HS-5 (cell line): Measurements from ENCODE around the gene BIRC5.

Experiments used
- DNase-seq: peaks from one replicate; pipeline ENCODE4 v3.0.0-alpha.2; 2012; ENCODE audit warnings: low read depth

BIRC5 gene

DNA sequence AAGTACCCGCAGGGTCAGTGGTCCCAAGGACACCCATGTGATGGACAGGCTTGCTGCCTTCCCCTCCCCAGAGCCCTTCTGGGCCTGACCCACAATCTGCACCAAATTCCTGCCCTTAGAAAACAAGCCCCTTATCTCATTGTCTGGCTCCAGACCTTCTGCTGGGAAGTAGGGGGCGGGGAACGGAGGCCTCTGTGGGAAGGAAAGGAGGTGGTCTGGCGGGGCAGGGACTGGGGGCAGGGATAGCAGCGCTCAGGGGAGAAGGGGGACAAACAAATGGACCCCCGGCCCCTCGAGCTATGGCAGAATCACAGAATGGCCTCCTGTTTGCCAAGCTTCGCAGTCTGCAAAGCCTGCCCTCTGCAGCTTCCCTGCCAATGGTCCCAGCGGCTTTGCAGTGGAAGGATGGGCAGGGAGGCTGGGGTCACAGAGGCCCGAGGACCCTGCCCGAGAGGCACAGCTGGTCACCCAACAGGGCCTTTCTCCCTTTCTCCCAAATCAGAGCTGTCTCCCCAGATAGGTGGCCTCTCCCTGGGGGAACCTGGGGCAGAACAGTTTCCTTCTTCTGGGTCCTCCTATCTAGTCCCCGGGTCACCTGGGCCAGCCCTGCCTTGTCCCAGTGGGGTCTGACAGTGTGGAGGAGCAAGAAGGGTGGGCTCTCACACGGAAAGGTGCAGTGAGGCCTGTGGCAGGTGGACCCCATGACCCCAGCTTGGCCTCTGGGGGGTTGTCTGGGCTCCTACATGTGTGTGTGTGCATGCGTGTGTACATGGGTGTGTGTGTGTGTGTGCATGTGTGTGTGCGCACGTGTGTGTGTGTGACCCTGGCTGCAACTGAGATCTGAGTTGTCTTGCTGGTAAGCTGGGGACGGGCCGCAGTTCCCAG, 42.9 kb downstream of the BIRC5 start:
- DNase-seq, result no peak

DNA sequence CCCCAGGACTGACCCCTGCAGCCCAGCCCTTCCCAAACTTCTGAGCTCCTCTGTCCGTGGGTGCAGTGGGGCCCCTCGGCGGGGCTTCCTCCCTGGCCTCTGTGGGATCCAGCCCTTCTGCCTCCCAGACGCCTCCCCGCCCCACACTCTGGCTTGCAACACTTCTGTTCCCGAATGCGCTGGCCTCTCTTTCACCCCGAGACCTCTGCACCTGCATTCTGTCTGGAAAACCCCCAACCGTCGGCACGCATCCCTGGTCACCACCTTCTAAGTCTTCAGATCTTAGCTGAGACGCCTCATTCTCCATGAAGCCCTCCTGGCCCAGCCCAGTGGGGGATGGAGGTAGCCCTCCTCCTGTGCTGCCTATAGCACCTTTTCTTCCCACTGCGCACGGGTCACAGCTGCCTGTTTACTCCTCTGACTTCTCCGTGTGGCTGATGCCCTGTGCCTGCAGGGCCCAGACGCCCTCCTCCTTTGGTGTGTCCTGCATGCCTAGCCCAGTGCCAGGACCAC, 43.8 kb downstream of the BIRC5 start:
- DNase-seq, result no peak

DNA sequence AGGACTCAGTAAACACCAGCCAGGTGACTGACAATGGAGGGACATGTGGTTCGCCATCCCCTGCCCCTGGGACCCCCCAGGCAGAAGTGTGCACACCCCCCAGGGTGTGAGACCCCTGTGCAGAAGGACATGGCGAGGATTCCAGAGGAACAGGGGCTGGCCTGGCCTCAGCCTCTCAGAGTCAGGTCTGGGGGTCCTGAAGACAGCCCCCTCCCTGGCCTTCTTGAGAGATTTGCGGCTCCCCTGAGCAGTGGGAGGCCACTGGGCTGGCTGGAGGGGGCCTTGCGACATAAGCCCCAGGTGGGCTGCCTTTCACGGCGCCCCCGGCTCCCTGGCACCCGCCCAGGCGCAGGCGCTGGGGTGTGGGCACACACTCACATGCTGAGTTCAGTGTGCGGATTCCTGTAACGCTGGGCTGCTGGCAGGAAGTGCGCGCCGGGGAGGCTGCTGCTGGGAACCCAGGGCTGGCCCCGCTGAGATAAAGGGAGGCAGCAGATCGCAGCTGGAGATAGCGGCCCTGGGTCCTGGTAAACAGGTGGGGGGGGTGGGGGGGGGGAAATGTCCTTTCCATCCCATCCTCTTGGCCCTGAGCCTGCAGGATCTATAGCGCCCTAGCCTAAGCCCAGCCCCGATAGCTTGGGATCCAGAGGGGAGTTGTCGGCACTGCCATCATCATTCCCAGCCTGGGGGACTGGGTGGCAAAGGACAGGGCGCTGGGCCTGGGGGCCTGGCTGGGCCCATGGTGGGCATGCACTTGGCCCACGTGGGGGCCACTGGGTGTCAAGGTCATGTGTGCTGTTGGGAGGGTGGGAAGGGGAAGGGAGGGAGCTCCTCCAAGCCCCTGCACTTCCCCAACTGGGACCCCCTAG, 44.5 kb downstream of the BIRC5 start:
- DNase-seq, result no peak

DNA sequence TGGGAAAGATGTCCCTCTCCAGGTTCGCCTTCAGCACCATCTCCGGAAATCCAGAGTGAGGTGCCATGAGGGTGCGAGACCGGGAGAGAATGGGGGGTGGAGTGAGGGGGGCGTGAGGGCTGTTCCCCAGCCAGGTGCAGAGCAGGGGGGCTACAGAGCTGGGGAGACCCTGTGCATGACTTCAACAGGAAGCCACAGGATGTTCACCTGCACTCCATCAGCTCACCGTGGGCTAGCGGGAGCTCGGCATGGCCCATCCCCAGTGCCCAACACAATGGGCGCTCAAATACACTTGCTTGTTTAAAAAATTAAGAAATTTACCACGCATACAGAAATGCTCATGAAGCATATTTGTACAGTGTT, 45.1 kb downstream of the BIRC5 start:
- DNase-seq, result no peak

DNA sequence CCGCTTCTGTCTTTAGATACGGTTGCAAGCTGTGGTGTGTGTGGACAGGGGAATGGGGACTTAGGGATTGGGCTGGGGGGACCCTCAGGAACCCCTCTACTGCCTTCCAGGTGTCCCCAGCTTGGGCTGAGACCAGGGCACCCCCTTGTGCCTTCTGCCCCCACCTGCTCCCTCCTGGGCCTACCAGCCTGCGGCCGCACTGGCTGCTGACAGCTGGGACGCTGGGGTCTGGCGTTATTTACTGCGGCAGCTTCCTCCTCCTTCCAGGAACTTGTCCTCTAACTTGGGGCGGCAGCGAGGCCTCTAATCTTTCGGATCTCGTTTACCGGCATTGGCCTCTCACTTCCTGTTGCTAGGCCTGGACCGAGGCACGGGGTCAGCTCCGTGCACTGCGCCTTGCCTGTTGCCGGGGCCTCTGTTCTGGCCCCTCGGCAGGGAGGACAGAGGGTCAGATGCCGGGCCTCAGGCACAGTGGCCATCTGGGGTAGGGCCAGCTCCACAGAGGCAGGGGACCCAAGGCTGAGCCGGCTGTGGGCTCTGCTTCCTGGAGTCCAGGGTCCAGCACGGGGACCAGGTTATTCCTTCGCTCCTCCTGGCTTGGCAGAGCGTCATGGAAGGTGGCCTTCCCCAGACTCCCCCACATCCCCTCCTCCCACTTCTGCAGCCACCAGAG, 49.1 kb downstream of the BIRC5 start:
- no peak for DNase-seq

DNA sequence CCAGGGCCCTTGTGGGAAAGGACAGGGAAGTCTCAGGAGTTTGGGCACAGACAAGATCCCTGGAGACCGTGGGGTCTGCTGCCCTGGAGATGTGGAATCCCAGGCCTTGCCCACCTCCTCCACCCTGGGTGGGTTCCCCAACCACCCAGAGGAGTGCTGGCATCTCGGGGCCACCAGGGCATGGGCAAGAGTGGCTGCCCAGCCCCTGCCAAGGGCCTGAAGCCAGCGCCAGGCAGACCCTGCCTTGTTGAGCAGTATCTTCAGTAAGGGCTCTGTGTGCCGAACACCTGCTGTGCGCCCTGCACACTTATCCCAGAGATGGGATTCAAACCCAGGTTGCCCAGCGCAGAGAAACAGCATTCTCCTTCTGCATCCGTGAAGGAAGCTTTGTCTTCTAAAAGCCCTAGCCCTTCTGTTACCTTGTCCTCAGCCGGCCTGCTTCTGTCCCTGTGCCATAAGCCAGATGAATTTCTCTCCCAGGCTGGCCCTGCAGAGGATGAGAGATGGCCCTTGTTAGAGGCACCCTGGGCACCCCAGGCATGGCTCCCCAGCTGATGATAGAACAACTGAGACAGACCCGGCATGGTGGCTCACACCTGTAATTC, 49.8 kb downstream of the BIRC5 start:
- DNase-seq, result no peak

DNA sequence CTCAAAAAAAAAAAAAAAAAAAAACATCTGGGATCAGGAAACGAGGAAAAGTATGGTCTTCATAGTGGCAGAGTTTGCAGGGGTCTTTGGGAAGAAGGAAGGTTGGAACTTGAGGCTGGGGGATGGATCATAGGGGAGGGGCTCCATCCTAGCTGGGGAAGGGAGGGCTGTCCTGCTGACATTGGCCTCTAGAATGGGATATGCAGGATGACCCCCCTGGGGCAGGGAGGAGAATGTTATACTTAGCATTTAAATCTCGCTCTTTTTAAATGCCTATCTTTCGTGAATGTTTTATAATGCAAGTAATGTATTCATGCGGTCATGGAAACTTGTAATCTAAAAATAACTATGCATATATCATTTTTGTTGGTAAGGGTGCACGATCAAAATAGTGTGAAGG, 50.5 kb downstream of the BIRC5 start:
- DNase-seq, result no peak

DNA sequence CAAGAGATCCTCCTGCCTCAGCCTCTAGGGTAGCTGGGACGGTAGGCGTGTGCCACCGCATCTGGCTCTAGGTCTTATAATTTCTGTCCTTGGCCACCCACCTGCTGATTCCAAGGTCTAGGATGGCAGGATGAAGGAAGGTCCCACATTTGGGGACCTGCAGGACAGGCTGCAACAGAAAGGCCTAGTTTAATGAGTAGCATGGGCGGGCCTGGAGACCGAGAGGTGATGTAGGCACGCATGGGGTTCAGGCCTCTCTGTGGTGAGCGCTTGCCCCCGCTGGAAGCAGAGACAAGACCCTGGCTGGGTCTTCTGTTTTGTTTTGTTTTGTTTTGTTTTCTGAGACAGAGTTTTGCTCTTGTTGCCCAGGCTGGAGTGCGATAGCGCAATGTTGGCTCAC, 51.1 kb downstream of the BIRC5 start:
- no peak for DNase-seq

DNA sequence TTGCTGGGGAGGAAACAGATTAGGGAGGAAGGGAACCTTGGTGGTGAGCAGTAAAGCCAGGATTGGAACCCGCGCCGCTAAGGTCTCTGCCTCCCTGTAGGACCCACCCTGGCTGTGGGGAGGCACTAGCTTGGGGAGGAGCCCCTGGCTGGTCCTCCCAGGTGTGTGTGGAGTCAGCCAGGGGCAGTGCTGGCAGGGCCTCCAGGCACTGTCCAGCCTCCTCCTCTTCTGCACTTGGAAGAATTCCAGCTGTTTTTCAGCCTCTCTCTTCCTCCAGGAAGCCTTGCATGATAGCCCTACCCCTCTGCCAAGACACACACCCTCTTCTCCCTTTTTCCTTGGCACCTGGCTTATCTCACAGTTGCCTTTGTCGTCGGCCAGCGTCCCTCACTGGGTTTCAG, 52.2 kb downstream of the BIRC5 start:
- DNase-seq, result no peak

DNA sequence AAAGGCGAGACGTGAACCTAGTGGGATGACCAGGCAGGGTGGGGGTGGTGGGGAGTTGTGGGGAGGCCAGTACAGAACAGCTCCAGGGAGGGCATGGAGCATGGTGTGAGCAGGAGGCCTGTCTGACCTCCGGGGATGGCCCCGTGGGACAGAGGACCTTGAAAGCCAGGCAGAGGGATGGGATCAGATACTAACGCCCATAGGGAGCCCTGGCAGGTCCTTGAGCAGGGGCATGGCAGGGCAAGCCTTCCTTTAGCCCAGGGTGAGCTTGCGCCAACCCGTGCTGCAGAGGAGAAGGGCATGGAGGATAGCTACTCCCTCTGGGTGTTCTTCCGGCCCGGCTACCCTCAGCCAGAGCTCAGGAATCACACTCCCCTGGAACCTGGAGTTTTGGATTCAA, 52.7 kb downstream of the BIRC5 start:
- DNase-seq, result no peak

DNA sequence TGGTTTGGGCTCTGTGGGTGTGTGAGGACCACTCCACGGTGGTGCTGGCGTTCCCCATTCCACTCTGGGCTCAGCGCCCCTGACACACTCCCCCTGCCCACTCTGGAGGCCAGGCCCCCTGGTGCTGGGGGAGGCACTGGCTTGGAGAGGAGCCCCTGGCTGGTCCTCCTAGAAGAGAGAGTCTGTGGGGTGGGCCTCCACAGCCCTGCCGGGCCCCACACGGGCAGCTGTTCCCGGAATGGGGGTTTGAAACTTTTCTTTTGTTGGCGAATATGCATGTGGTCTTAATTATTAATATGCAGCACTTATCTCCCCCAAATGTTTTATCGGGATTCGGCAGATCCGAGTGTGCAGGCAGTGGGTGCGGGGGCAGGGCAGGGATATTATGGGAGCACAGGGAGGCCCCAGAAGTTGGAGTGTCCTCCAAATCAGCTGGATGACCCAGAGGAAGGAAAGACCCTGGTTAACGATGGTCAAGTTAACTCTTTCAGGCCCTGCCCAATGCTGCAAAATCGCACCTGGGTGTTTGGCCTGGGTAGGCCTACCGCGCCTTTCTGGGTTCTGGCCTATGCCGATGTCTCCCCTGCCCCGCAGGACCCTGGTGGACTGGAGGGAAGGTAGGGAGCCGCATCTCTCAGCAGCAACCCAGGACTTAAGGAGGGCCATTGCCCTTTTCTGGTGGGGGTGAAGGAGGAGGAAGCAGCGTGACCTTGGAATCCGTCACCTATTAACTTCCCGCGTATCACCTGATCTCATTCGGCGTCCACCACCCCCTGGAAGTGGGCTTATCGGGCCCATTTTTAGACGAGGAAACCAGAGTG, 53.4 kb downstream of the BIRC5 start:
- DNase-seq, result no peak

DNA sequence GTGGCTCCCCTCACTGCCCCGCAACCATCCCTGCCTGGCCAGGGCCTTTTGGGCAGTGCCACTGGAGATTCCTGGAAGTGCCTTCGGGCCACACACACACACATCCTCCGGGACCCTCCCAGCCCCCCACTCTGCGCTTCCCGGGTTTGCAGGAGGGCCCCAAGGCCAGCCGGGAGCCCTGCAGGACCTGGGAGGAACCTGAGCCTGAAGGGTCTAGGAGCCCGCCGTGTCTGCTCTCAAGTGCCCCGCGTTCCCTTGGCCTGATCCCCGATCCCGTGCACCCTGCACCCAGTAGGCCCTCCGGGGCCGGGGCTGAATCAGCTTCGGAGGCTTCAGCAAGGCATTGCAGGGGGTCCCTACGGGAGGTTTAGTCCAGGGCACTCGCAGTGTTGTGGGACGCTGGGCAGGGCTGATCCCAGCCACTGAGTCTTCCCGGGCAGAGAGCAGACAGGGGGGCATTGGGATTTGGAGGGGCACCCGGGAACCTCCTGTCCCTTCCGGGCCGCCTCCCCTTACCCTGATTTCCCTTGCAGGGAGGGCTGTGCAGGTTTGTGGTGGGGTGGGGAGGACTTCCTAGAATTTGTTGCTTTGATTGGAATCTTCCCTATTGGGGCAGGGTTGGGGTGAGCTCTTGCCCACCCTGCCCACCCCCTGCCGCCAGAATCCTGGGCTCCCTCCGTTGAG, 54.3 kb downstream of the BIRC5 start:
- no peak for DNase-seq

DNA sequence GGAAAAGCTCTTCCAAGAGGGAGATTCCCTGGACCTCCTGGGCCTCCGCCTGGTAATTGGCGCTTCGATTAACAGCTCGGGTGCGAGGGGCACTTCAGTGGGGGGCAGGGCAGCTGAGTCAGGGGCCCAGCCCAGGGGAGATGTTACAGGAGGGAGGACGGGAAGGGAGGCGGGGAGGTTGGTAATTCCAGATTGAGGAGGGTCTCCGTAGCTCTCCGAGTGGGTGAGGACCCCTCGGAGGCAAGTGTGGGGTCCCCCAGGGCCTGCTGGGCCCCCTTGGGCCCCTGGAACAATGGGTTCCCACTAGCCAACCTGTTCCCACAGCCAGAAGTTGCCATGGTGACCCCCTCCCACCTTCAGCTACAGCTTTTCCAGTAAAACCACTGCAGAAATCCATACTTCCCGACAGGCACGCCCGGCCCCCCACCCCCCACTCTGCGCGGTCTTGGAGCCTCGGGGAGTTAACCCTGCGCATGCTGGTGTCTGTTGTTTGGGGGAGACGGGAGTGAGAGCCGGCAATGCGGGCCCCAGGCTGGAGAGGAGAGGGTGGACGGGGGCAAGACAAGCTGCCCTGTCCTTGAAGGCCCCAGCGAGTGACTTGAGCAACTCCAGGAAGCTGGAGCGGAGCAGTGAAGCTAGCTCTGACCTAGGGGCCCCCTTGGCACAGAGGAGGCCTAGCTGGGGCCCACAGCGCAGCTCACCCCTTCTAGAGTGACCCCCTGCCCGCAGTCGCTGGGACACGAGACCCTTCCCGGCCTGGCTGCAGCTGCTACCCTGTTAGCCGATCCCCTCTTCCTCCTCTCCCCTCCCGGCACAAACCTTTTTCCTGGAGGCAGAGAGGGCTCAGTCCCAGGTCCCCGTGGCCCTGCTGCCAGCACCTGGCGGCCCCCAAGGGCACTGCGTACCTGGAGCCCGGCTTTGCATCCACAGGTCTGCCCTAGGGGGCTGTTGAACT, 55.2 kb downstream of the BIRC5 start:
- no peak for DNase-seq

DNA sequence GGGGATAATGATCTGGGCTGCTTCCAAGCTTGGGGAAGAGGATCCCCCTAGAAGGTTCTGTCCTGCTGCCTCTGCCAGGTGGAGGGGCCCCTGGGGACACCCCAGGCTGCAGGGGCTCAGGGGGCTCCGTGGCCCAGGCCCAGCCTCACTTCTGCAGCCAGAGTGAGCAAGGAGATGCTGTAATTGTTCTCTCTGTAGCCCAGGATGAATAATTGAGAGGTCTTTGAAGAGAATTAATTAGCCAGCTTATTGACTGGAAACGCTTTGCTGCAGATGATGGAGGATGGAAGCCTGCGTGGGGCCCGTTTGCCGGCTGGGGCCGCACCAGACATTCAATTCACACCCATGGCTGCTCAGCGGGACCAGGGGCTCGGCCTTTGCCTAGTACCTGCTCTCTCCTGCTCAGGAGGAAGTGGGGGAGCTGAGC, 55.9 kb downstream of the BIRC5 start:
- no peak for DNase-seq

DNA sequence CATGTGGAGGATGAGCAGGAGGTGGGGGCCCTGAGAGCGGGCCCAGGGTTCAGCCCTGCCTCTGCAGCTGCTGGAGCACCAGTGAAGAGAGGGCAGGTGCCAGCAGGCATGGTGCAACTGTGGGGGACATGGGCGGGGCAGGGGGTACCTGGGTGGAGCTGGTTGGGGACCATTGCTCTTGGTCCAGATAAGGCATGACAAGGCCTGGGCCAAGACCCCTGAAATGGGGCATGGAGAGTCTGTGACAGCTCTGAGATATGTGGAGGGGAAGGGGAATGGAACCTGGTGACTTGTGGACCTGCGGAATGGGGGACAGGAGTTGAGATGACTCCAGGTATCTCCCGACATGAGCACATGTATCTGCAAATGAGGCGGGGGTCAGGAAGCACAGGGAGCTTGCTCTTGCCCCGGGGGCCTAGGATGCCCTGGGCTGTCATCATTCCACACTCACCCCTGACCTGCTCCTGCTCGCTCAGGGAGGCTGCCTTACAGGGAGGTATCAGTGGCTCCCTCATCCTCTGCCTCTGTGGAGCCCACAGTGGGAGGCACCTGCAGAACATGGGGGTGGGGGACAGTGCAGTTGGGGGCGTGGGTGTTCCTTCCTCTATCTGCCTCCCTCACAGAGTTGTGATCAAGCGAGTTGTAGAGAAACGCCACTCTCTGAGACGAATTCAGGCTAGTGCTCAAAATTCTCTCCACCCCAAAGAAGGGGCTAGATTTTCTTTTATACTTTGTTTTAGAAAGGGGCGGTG, 57.5 kb downstream of the BIRC5 start:
- DNase-seq, result no peak

DNA sequence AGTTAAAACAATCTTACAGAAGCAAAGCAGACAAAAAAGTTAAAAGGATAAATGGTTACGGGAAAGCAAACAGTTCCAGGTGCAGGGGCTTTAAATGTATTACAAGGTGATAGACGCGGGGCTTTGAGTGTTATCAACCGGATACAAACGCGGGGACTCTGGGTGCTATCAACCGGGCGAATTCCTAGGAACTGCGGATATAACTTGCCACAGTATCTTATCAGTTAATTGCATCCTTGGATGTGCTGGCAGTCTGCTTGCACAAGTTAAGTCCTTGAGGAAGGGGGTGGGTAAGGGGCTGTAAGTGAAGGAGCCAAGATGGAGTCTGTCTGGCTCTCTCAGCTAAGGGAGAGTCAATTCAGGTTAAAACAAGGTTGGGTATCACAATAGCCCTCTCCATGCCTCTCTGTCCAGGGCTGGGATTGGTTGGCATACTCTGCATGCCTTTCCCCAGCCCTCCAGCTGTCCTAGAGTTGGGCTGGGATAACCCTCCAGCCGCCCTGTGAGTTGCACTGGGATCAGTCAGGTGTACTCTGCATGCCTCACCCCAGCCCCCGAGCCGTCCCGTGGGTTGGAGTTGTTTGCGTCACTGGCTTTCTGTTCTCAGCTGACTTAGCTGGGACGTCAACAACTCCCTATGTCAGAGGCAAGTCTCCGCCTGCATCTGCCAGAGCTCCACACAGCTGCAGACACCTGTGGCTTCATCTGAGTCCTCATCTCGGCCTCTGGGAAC, 58.3 kb downstream of the BIRC5 start:
- no peak for DNase-seq

DNA sequence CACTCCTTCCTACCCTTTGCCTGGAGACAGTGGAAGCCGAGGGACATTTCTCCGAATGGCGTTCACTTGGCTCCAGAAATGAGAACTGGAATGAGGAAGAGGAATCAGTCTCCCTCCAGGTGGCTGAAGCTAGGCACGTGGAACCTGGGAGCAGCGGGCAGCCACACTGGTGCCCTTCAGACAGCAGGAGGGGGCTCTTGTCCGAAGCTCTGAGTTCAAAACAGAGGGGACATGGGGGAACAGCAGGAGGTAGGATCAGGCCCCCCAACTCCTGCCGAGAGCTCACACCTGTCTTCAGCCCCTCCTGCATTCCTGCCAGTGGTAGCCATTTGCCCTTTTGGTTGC, 58.8 kb downstream of the BIRC5 start:
- DNase-seq, result no peak

DNA sequence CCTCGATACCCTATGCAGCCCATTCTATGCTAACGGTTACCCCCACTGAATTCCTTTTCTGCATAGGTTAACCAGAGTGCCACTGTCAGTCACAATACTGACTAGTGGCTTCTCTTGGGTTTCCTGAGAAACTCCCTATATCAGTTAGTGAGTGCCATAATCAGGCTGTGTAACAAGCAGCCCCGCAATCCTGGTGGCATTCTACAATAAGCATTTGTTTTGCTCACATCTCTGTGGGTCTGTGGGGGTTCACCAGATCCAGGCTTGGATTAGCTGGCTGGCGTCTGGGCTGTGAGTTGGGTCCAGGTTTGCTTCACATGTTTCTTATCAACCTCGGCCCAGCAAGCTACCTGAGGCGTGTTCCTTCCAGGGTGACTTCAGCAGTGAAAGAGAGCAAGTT, 59.8 kb downstream of the BIRC5 start:
- DNase-seq, result no peak
